ENCODE results near the gene TMEM135.

DNA sequence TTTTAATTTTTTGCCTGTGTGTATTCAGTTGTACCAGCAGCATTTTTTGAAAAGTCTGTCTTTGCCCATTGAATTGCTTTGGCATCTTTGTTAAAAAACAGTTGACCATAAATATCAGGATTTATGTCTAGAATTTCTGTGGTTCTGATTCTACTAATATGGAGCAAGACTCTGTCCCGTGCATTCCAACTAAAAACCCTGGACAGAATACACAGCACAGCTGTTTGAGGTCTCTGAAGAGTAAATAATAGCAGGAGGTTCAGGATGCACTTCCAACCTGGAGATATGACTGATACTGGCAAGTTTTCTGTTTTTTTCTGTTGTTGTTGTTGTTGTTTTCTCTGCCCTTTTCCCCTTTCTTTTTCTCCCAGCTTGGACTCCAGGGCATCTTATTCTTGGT, 141.9 kb downstream of the TMEM135 start:
- TF ChIP-seq CTCF (IDR thresholded peaks at IDR 0.05; ENCODE audit: insufficient read depth, low read length, poor library complexity, severe bottlenecking), result no peak
- no peak for TF ChIP-seq EZH2phosphoT487 (conservative IDR thresholded peaks at IDR 0.05; ENCODE audit: low read length)
